ENCODE measurements around the gene BIRC7. TPM values are rescaled to one million over a fixed set of nuclear protein-coding genes. Genes with fewer than 3 reads are reported as not detected.

Gene BIRC7
- total and polyA plus RNA-seq, 2 donors from 2014 or later = 0.30 to 4.0 TPM

DNA sequence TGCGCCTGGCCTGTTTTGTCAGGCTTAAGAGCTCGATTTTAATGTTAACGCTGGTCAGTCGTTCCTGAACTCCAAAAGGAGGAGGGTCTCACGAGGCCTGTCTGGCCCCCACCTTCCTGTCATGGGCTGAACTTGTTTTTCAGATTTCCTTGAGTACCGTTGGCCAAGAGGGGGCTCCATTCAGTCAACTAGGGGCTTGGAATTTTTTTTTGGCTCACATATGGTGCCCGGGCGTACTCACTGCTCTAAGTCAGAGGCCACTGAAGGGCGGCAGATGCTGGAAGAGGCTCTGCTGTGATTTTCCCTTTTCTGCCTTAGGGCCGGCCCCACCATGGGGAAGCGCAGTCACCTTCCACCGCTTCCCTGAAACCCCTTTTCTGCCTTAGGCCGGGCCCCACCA lies 6.9 kb upstream of the BIRC7 start:
- H3K9me3 ChIP-seq (ENCODE audit: control insufficient read depth in 2 of 3, insufficient read depth in 1 of 3, low read length in 3 of 3) = no peaks in the 10 kb centered on the region
- no peaks in the 10 kb centered on the region for H3K4me1 ChIP-seq (ENCODE audit: control insufficient read depth in 2 of 3, insufficient read depth in 2 of 3, low read depth in 1 of 3, low read length in 3 of 3)
- no peak for DNase-seq
- no peak overlapping the region for H3K27ac ChIP-seq (ENCODE audit: low read depth in 2 of 2, low read length in 2 of 2)
- FAIRE-seq = no peak
- intact Hi-C loops (cut with DNase I) = no loop called here
- H3K36me3 ChIP-seq (ENCODE audit: control insufficient read depth in 2 of 3, insufficient read depth in 3 of 3, low read length in 3 of 3) = no peaks in the 10 kb centered on the region
- TF ChIP-seq, protein P1, sequence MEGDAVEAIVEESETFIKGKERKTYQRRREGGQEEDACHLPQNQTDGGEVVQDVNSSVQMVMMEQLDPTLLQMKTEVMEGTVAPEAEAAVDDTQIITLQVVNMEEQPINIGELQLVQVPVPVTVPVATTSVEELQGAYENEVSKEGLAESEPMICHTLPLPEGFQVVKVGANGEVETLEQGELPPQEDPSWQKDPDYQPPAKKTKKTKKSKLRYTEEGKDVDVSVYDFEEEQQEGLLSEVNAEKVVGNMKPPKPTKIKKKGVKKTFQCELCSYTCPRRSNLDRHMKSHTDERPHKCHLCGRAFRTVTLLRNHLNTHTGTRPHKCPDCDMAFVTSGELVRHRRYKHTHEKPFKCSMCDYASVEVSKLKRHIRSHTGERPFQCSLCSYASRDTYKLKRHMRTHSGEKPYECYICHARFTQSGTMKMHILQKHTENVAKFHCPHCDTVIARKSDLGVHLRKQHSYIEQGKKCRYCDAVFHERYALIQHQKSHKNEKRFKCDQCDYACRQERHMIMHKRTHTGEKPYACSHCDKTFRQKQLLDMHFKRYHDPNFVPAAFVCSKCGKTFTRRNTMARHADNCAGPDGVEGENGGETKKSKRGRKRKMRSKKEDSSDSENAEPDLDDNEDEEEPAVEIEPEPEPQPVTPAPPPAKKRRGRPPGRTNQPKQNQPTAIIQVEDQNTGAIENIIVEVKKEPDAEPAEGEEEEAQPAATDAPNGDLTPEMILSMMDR (IDR thresholded peaks at IDR 0.05; ENCODE audit: borderline replicate concordance, extremely low read depth, insufficient read depth) = no peak
- no peak overlapping the region for H3K4me3 ChIP-seq (ENCODE audit: low read length in 3 of 3)
- no peaks in the 10 kb centered on the region for H3K27me3 ChIP-seq (ENCODE audit: control insufficient read depth, insufficient read depth, low read length)
- no peak overlapping the region for H3K9ac ChIP-seq (ENCODE audit: low read length in 3 of 3)

DNA sequence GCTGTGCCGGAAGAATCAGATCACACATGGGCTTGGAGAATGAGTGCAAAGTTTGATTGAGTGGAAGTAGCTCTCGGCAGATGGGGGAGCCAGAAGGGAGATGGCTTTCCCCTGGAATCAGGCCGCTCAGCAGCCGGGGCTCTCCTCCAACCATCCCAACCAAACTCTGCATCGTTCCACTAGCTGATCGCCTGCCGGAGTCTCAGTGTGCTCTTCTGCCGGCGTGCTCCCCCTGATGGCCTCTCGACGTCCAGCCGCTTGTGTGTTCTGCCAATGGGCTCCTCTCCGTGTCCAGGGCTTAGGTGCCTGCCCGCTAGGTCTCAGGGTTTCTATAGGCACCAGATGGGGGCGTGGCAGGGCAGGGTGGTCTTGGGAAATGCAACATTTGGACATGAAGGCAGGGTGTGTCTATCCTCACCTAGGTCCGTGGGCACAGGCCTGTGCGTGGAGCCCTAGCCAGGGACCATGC lies 4.9 kb upstream of the BIRC7 start:
- no peak for FAIRE-seq
- DNase-seq = peak; percentile 77 to 86 (median 83)
- no peak overlapping the region for H3K9ac ChIP-seq (ENCODE audit: low read length in 3 of 3)

DNA sequence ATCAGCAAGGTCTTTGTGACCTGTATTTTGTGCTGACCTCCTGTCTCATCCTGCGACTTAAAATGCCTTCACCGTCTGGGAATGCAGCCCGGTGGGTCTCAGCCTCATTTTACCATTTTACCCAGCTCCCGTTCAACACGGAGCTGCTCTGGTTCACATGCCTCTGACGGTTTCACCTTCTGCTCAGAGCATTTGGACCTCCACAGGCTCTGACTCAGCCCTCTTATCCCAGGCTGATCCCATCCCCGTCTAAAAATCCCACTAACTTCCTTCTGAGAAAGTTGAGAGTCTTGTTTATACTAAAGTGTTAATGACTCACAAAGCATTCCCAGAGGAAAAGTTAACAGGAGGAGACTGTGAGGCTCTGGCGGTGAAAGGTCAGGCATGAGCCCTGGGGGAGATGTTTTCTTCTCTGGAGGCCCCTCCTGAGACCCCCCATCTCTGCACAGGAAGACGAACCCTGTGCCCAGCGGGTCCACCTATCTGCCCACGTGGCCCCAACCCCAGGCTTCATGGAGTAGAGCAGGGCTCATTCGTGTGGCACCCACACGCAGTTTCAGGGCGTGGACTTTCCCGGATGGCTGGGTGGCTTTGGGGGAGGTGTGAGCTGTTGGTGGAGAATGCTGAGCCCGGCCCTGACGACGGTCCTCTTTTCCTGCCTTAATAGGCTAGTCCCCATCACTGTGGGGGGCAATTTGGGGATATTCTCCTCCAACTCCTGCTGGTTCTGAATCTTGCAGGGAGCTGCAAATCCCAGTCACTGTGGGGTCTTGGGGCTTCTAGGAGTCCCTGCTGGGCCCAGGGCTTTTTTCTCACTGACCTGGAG lies 3.3 kb upstream of the BIRC7 start:
- H3K4me1 ChIP-seq (ENCODE audit: control insufficient read depth in 2 of 3, insufficient read depth in 2 of 3, low read depth in 1 of 3, low read length in 3 of 3) = no peaks in the 10 kb centered on the region
- H3K36me3 ChIP-seq (ENCODE audit: control insufficient read depth in 2 of 3, insufficient read depth in 3 of 3, low read length in 3 of 3) = no peaks in the 10 kb centered on the region
- no peak overlapping the region for H3K9ac ChIP-seq (ENCODE audit: low read length in 3 of 3)
- no peaks in the 10 kb centered on the region for H3K27me3 ChIP-seq (ENCODE audit: control insufficient read depth, insufficient read depth, low read length)
- no peak overlapping the region for H3K27ac ChIP-seq (ENCODE audit: low read depth in 2 of 2, low read length in 2 of 2)
- TF ChIP-seq, protein P1 (IDR thresholded peaks at IDR 0.05; ENCODE audit: borderline replicate concordance, extremely low read depth, insufficient read depth) = no peak
- H3K9me3 ChIP-seq (ENCODE audit: control insufficient read depth in 2 of 3, insufficient read depth in 1 of 3, low read length in 3 of 3) = no peaks in the 10 kb centered on the region
- no peak overlapping the region for H3K4me3 ChIP-seq (ENCODE audit: low read length in 3 of 3)
- intact Hi-C loops (cut with DNase I) = no loop called here
- DNase-seq = peak in 1 of 5 donors; percentile 86
- FAIRE-seq = no peak

More for the DNA sequence above, 4.9 kb upstream of the BIRC7 start:
- no peak overlapping the region for H3K27ac ChIP-seq (ENCODE audit: low read depth in 2 of 2, low read length in 2 of 2)
- no peak overlapping the region for H3K4me3 ChIP-seq (ENCODE audit: low read length in 3 of 3)
- H3K4me1 ChIP-seq (ENCODE audit: control insufficient read depth in 2 of 3, insufficient read depth in 2 of 3, low read depth in 1 of 3, low read length in 3 of 3) = no peaks in the 10 kb centered on the region
- H3K27me3 ChIP-seq (ENCODE audit: control insufficient read depth, insufficient read depth, low read length) = no peaks in the 10 kb centered on the region
- H3K36me3 ChIP-seq (ENCODE audit: control insufficient read depth in 2 of 3, insufficient read depth in 3 of 3, low read length in 3 of 3) = no peaks in the 10 kb centered on the region
- TF ChIP-seq, protein P1 (IDR thresholded peaks at IDR 0.05; ENCODE audit: borderline replicate concordance, extremely low read depth, insufficient read depth) = peak; percentile 67
- H3K9me3 ChIP-seq (ENCODE audit: control insufficient read depth in 2 of 3, insufficient read depth in 1 of 3, low read length in 3 of 3) = no peaks in the 10 kb centered on the region
- intact Hi-C loops (cut with DNase I) = no loop called here
